ENCODE measurements around the gene GPR17.

GPR17 gene

GRCh38 chr2:127671557-127672302 lies 25.8 kb downstream of the GPR17 start:
- DNase-seq (ENCODE audit: low spot score): no peak

DNA sequence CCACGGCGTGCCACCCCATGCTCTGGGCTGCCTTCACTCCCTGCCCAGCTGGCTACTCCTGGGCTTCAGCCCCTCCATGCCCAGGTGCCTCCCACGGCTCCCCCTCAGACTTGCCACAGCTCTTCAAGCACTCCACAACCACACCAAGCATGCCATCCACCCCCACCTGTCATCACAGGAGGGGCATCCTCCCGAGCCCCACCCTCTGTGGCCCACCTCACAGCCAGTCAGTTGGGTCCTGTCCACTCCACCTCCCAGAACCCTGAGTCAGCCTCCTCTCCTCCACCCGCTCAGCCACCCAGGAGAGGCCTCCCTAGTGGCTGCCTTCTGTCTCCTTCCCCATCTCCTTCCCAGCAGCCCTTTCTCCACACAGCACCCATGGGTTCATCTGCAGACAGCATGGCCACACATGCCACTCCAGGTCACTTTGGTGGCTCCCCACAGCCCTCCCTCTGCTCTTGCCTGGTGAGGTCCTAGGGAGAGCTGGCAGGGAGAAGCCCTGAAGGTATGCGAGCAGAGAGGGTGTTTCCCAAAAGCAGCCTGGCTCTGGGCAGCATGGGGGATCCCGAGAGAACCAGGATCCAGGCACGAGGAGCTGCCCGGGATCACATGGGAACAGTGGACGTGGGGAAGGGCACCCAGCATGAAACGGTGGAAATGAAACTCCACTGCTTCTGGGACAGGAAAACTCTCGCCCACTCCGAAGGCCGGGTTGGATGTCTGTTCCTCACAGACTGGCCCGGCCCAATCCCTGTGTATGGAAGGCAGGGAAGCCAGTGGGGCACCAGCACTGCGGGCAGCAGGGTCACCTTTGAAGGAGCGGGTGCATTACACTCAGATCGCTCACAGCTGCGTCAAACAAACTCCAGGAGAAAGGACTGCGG lies 26.6 kb downstream of the GPR17 start:
- no peak for DNase-seq (ENCODE audit: low spot score)

DNA sequence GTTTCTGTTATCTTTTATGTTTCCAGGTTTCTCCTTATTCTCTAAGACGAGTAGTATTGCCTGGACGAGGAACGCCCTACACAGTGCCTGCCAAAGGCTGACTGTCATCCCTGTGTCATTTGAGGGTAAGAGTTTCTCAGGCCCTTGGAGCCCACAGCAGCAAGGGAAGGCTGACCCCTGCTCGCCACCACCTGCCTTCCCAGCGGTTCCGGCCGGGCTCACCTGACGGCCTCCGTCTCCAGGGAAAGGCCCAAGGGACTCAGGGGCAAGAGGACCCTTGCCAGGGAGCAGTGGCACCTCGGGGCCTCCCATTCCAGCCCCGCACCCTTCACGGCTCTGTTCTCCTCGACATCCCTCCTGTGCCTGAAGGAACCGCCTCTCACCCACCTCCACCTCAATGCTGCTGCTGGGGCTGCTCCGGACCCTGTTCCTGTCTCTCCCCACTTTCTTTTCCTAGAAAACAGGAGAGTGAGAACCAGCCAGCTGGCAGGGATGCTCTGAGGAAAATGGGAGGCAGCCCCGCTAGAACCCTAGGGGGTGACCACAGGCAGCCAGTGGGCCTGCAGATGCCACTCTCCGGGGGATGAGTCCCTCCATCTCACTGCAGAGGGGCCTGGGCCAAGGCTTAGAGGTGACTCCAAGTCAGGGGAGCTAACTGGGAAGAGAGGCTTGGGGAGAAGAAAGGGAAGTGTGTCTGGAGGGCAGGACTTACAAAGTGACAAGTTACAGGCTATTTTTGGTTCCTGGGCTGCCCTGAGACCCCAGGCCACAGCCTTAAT lies 27.5 kb downstream of the GPR17 start:
- no peak for DNase-seq (ENCODE audit: low spot score)

- DNase-seq (ENCODE audit: low spot score): no peak
Observed at GRCh38 chr2:127674241-127675209, 28.6 kb downstream of the GPR17 start.

GRCh38 chr2:127675331-127676261 lies 29.6 kb downstream of the GPR17 start, which contains the start of gene LIMS2:
Gene LIMS2, minus strand, starts transcription at chr2:127675530. Its CDS starts 506 bp downstream, at chr2:127675024.
- no peak for DNase-seq (ENCODE audit: low spot score)

GRCh38 chr2:127676906-127677305 lies 31.0 kb downstream of the GPR17 start:
- DNase-seq (ENCODE audit: low spot score): no peak

DNA sequence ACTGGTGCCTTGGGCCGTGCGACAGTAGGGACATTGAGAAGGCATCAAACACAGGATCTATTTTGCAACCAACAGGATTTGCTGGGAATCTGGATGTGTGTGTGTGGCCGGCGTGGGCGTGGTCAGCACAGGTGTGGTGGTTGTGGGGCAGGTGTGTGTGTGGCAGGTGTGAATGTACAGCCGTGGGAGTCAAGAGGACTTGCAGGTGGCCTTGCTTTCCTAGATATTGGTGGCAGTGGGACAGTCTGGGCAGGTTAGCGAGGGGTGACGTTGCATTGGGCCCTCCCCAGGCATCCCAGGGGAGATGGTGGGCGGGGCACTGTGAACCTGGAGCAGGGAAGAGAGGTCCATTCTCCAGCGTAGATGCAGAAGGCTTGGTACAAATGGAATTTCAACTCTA lies 32.6 kb downstream of the GPR17 start:
- DNase-seq (ENCODE audit: low spot score): no peak

DNA sequence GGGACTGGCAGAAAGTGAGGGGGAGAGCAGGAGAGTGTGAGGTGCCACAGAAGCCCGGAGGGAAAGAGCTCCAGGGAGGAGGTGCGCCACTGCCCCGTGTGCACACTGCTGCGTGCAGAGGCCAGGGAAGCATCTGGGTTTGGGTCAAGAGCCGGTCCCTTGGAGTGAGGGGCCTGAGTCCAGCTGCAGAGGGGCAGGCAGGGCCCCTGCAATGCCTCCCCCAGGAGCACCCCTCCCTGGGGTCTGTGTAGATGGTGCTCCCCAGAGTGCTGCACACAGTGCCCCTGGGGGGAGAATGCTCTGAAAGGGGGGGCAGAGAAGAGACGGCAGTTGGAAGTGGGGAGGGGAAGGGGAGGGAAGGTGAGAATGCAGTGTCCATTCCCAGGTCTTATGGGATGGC lies 33.0 kb downstream of the GPR17 start:
- no peak for DNase-seq (ENCODE audit: low spot score)

- no peak for DNase-seq (ENCODE audit: low spot score)
Observed at GRCh38 chr2:127679680-127680361, 33.9 kb downstream of the GPR17 start.

GRCh38 chr2:127680706-127681287 lies 34.8 kb downstream of the GPR17 start:
- DNase-seq (ENCODE audit: low spot score): no peak

- DNase-seq (ENCODE audit: low spot score): no peak
Observed at GRCh38 chr2:127681288-127681804, 35.4 kb downstream of the GPR17 start.

- no peak for DNase-seq (ENCODE audit: low spot score)
Observed at GRCh38 chr2:127681976-127682857, 36.3 kb downstream of the GPR17 start.

- no peak for DNase-seq (ENCODE audit: low spot score)
Observed at GRCh38 chr2:127683056-127683455, 37.1 kb downstream of the GPR17 start.

- DNase-seq (ENCODE audit: low spot score): no peak
Observed at GRCh38 chr2:127683757-127684156, 37.8 kb downstream of the GPR17 start.

DNA sequence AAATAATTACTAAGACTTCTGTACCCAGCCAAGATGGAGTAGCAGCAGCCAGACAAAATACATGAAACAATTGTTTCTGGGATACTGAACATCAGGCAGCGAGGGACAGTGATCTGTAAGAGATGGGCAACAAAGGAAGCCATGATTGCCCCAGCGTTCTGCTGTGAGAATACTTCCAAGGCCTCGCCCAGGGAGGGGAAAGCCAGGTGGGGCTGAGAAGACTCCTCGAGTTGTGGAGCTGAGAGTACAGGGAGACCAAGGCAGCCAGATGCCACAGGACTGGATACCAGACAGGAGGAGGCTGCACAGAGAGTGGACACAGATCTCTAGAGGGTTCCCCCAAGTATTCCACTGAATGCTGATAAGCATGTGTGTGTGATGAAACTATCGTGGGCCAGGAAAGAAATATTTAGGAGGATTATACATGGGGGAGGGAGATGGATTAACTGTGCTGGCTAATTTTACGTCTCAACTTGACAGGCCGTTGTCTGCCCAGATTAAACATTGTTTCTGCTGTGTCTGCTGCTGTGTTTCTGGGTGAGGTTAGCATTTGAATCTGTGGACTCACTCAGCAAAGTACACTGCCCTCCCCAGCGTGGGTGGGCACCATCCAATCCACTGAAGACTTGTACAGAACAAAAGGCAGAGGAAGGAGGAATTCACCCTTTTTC lies 39.6 kb downstream of the GPR17 start:
- DNase-seq (ENCODE audit: low spot score): no peak

DNA sequence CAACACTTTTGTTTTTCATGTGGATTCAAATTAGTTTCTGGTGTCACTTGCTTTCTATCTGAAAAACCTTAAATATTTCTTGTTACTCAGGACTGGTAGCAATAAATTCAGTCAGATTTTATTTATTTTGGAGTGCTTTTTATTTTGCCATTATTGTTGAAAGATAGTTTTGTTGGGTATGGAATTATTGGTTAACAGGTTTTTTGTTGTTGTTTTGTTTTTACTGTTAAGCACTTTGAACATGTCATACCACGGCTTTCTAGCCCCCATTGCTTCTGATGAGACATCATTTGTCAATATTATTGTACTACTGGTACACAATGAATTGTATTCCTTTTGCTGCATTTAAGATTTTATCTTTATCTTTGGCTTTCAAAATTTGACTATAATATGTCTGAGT lies 42.5 kb downstream of the GPR17 start:
- no peak for DNase-seq (ENCODE audit: low spot score)

DNA sequence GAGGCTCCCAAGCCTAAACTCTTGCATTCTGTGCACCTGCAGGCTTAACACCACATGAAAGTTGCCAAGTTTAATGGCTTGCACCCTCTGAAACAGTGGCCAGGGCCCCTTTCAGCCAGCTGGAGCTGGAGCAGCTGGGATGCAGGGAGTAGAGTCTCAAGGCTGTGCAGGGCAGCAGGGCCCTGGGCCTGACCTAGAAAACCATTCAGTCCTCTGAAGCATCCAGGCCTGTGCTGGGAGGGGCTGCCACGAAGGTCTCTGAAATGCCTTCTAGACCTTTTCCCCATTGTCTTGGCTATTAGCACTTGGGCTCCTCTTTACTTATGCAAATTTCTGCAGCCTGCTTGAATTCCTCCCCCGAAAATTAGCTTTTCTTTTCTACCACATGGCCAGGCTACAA lies 44.7 kb downstream of the GPR17 start:
- no peak for DNase-seq (ENCODE audit: low spot score)
